ENCODE results near the gene CCNH.

The CCNH gene

GRCh38 chr5:87347272-87347671, 65.5 kb downstream of the CCNH start:
- no peak for TF ChIP-seq MYC (IDR thresholded peaks at IDR 0.05; ENCODE audit: low read depth, low read length)
- no peak for TF ChIP-seq MAX (IDR thresholded peaks at IDR 0.05; ENCODE audit: low read depth, low read length)
- TF ChIP-seq CTCF (IDR thresholded peaks at IDR 0.05; ENCODE audit: low read depth, low read length): no peak
- TF ChIP-seq POLR2A (IDR thresholded peaks at IDR 0.05; ENCODE audit: extremely low read depth, insufficient read length): no peak
- no peak overlapping the region for H3K4me3 ChIP-seq (ENCODE audit: low read depth, low read length)
- DNase-seq (ENCODE audit: low read depth): no peak
